COR-L47 (cell line): ENCODE results near the gene TYK2.
"Not testable (repeated sequence)": the region's sequence is repeated elsewhere in the genome, so short reads cannot be mapped to it uniquely, and the experiment has no call there.

ENCODE experiments used
- DNase-seq: peaks from one replicate; lab custom pipeline; 2025; lab: John Stamatoyannopoulos, UW

TYK2 gene

GRCh38 chr19:10408511-10409283, 28.3 kb upstream of the TYK2 start:
- DNase-seq = no peak

GRCh38 chr19:10407096-10407495, 26.7 kb upstream of the TYK2 start:
- no peak for DNase-seq

GRCh38 chr19:10406191-10406590, 25.8 kb upstream of the TYK2 start:
- DNase-seq = no peak

- DNase-seq = no peak
Measured at GRCh38 chr19:10404888-10405820, 24.8 kb upstream of the TYK2 start.

- DNase-seq = peak; percentile 96
Measured at GRCh38 chr19:10403137-10404021, 23.0 kb upstream of the TYK2 start, which contains the start of gene CDC37. Gene CDC37 (minus strand): TSS chr19:10403542. CDS start chr19:10403479, 63 bp downstream.

GRCh38 chr19:10402441-10403038, 22.2 kb upstream of the TYK2 start:
- DNase-seq = peak; percentile 17

GRCh38 chr19:10399878-10400277, 19.5 kb upstream of the TYK2 start:
- no peak for DNase-seq

GRCh38 chr19:10399340-10399739, 19.0 kb upstream of the TYK2 start:
- not testable (repeated sequence) for DNase-seq

GRCh38 chr19:10398819-10399218, 18.4 kb upstream of the TYK2 start:
- DNase-seq = no peak

- DNase-seq = no peak
Measured at GRCh38 chr19:10395917-10396316, 15.5 kb upstream of the TYK2 start.

GRCh38 chr19:10395436-10395835, 15.1 kb upstream of the TYK2 start:
- DNase-seq = no peak

- no peak for DNase-seq
Measured at GRCh38 chr19:10395003-10395402, 14.6 kb upstream of the TYK2 start.

- no peak for DNase-seq
Measured at GRCh38 chr19:10393137-10393536, 12.8 kb upstream of the TYK2 start.

GRCh38 chr19:10392120-10392519, 11.7 kb upstream of the TYK2 start:
- no peak for DNase-seq

GRCh38 chr19:10390652-10391286, 10.4 kb upstream of the TYK2 start:
- peak; percentile 68 for DNase-seq

- no peak for DNase-seq
Measured at GRCh38 chr19:10389863-10390262, 9.5 kb upstream of the TYK2 start.

- DNase-seq = peak; percentile 75
Measured at GRCh38 chr19:10388957-10389356, 8.6 kb upstream of the TYK2 start.

GRCh38 chr19:10384580-10384979, 4.2 kb upstream of the TYK2 start:
- no peak for DNase-seq

- DNase-seq = not testable (repeated sequence)
Measured at GRCh38 chr19:10383223-10383499, 2.8 kb upstream of the TYK2 start.

- no peak for DNase-seq
Measured at GRCh38 chr19:10379880-10380312, 476 bp downstream of the TYK2 start.

GRCh38 chr19:10378124-10378523, 2.2 kb downstream of the TYK2 start:
- no peak for DNase-seq
